Vagina (tissue), 2 donors: ENCODE data around the gene NACA2.

Experiments used
- CTCF ChIP-seq, 3 experiments: fragments of 450-650 bp in 2 of 3; fragments of 200-600 bp in 1 of 3; sonication (generic) in 1 of 3; IDR thresholded peaks; one replicate each; pipeline ENCODE4 v1.5.1; 2017 to 2019; ENCODE audit warnings: antibody characterized with exemption in 3 of 3, mild to moderate bottlenecking in 2 of 3, moderate library complexity in 2 of 3
- POLR2A ChIP-seq, 2 donors: fragments of 450-650 bp; IDR thresholded peaks; one replicate each; pipeline ENCODE4 v1.6.1; 2017; ENCODE audit warnings: antibody characterized with exemption in 2 of 2, mild to moderate bottlenecking in 2 of 2, moderate library complexity in 2 of 2
- POLR2AphosphoS5 ChIP-seq, 2 donors: sonication (generic); formaldehyde crosslinking; IDR thresholded peaks; one replicate each; pipeline ENCODE4 v1.9.0; 2017; ENCODE audit warnings: antibody characterized with exemption in 2 of 2, mild to moderate bottlenecking in 2 of 2, low read depth in 1 of 2; ENCODE audit not compliant: insufficient read depth in 1 of 2

- TF ChIP-seq POLR2A (IDR thresholded peaks at IDR 0.05), result no peak
- TF ChIP-seq CTCF (IDR thresholded peaks at IDR 0.05), result no peak
- TF ChIP-seq POLR2AphosphoS5 (IDR thresholded peaks at IDR 0.05; ENCODE audit: insufficient read depth in 1 of 2, low read depth in 1 of 2), result no peak
Measured at GRCh38 chr17:61591018-61591417, at the start of gene NACA2.
